HG02571 (cell line): Measurements from ENCODE around the gene TRNP1.
"Not testable (repeated sequence)": the region's sequence is repeated elsewhere in the genome, so short reads cannot be mapped to it uniquely, and the experiment has no call there.

Source experiments
- ATAC-seq: cut with Tn5 transposase; IDR thresholded peaks from one replicate; pipeline ENCODE4 v1.9.1; 2021; ENCODE audit warnings: mild to moderate bottlenecking, moderate library complexity; ENCODE audit not compliant: unreplicated experiment

Gene TRNP1, protein sequence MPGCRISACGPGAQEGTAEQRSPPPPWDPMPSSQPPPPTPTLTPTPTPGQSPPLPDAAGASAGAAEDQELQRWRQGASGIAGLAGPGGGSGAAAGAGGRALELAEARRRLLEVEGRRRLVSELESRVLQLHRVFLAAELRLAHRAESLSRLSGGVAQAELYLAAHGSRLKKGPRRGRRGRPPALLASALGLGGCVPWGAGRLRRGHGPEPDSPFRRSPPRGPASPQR

DNA sequence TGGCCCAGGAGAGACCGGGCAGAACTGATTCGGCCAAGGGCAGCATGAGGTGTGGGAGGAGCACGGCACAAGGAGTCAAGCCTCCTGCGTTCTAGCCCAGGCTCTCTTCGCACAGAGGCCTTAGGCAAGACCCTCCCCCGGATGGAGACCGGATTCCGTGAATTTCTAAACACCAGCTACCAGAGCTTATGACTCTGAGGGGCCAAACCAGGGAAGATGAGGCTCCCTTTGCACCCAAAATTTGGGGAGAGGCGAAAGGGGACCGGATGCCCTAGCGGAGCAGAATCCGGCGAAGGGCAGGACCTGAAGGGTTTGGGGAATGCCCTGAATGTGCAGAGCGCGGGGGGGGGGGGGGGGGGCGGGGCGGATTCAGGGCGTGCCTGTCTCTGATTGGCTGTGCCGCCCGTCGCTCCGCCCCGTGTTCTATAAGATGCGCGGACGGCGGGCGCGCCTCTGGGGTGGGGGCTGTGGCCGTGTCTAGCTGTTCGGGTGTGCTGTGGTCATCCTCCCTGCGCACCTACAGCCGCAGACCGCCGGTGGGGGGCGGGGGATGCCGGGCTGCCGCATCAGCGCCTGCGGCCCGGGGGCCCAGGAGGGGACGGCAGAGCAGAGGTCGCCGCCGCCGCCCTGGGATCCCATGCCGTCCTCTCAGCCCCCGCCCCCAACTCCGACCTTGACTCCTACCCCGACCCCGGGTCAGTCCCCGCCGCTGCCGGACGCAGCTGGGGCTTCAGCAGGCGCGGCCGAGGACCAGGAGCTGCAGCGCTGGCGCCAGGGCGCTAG lies at the start of gene TRNP1:
Gene TRNP1 (plus strand): TSS at position 456 of the 783 bp plus-strand sequence. CDS start 95 bp downstream, at position 551.
- no peak for ATAC-seq

DNA sequence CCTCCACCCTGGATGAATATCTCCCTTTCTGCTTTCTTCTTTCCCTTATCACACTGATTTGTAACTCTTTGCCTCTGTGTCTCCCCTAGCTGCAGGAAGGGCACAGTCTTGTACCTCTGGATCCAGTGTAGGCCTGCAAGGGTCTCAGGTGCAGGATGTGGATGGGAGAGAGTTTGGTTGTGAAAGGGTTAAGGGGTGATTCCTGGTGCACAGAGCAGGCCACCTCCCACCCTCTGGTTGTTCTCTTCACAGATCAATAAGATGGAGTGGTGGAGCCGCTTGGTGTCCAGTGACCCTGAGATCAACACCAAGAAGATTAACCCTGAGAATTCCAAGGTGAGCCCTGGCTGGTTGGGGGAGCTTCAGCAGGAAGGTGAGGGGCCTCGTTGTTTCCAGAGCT lies 48.4 kb upstream of the TRNP1 start:
- no peak for ATAC-seq

DNA sequence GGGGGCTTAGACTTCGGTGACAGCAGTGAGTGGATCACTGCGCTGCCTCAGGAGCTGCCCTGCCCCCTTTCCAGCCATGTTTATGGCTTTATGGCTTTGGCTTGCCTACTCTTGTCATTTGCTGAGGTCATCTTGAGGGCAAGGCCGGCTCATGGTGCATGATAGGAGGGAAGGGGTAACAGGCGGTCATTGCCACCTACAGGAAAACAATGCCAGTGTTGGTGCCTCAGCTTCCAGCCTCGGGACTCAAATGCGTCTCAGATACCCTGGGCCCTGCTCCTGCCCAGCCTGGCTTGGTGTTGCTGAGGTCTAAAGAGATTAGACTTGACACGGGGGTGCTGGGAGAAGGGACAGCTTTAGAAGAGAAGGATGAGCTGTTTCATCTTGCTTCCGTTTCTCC lies 47.8 kb upstream of the TRNP1 start:
- ATAC-seq: no peak

DNA sequence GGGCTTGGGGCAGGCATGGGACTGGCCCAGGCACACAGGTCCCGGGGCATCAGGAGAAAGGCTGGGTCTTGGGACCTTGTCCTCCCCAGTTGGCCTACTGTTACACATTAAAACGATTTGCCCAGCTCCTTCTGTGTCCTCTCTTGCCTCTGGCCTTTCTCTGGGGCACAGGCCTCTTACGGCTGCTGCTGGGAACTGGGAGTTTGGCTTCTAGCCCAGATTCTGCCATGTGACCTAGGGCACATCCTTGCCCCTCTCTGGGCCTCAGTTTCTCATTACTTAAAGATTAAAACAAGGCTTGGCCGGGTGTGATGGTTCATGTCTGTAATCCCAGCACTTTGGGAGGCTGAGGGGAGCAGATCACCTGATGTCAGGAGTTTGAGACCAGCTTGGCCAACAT lies 47.2 kb upstream of the TRNP1 start:
- no peak for ATAC-seq

DNA sequence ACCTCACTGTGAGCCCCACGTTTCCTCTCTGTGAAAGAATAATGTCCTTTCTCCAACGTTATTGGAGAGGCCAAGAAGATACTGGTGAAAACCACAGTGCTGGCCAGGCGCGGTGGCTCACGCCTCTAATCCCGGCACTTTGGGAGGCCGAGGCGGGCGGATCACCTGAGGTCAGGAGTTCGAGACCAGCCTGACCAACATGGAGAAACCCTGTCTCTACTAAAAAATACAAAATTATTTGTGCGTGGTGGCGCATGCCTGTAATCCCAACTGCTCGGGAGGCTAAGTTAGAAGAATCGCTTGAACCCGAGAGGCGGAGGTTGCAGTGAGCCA lies 44.8 kb upstream of the TRNP1 start:
- not testable (repeated sequence) for ATAC-seq

DNA sequence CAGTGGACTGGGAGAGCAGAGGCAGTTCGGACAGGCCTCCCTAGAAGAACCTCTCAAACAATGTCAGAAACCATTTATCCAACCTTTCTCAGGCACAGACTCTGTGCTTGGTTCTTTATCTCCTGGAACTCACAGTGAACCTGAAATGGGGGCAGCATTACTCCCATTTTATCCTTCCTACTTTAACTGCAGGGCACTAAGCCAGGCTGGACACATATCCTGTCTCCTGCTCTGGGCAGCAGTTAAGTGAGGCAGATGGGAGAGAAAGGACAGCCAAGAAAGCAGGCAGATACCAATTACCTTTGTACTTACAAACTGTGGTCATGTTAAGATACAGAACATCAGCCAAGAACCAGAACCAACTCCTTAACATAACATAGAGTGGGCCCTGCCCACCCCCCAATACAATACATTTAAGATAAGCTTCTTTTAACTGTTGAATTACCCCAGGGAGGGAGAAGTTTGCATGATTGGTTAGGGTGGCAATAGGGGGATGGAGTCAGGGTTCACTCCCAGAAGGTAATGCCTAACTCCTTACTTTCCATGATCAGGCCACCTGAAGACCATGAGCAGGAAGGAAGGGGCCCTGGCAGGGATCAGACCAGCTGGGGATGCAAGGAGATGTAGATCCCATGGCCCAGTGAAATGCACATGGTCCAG lies 44.1 kb upstream of the TRNP1 start:
- no peak for ATAC-seq

DNA sequence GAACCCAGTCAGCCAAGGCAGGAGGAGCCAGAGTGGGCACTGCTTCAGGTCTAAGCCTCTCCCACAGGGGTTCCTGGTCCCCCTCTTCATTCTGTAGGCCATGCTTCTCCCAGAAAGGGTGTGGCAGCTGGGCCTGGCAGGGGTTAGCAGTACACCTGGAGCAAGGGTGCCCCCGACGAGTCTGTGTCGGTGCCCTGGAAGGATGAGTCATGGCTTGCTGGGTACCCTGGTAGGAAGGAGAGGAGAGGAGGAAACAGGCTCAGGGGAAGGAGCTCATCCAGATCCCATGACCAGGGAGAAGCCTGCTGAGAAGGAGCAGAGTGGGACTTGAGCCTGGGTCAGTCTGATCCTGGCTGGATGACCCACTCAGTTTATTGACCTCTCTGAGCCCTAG lies 43.6 kb upstream of the TRNP1 start:
- no peak for ATAC-seq

DNA sequence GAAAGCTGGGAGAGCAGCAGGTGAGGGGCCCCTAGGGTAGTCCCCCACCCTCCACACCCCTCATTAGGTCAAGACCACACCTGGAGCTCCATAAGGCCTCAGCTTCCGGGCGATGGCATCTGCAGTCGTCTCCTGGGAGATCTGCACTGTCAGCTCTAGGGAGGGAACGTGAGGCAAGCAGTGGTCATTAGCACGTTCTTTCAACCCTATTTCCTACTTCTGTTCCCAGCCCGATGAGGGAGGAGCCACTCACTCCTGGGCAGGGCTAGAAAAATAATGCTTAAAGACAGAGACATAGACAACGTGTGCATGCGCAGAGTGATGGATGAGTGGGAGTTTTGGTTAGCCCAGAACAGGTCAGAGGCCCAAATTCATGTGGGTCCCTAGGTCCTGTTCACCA lies 42.9 kb upstream of the TRNP1 start:
- ATAC-seq: no peak

DNA sequence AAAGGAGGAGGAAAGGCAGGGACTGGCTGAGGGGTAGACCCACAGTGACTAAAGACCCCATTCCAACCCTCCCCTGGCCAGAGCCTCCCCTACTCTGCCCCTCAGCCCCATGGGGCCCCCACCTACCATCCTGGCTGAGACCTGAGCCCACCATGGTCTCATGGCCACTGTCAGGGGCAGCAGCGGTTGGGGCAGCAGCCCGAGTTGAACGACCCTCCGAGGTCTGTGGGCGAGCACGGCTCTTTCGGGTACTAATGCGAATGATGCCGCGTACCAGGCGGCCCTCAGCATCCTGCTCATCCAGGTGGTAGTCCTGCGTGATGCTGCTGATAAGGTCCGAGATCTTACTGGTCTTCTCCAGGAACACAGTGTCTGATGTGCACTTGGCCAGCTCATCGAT lies 42.3 kb upstream of the TRNP1 start:
- ATAC-seq: no peak

DNA sequence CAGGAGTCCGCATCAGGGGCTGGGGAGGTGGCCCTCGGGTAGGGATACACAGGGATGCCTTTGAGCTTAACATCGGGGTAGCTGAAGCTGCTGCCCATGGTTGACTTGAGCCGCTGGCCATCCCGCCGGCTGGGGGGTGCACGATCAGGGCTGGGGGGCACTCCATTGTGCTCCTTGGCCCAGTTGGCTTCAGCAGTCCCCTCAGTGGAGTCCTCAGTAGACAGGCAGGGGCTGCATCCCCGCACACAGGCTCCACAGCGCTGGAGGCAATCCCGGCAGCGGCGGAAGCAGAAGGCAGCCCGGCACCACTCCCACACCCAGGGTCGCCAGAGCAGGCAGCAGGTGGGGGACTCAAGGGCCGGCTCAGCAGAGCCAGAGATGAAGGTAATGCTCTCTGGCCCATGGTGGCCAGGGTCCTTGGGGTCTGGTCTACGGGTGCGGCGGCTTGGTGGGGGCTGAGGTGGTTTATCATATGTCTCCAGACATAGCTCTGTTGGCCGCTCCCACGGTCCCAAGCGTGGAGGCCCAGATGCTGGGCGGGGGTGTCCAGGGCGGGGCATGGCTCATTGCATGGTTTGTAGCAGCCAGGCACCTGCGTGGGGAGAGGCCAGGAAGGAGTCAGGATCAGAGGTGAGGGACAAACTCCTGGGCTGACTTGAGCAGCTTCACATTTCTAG lies 41.5 kb upstream of the TRNP1 start:
- ATAC-seq: no peak

DNA sequence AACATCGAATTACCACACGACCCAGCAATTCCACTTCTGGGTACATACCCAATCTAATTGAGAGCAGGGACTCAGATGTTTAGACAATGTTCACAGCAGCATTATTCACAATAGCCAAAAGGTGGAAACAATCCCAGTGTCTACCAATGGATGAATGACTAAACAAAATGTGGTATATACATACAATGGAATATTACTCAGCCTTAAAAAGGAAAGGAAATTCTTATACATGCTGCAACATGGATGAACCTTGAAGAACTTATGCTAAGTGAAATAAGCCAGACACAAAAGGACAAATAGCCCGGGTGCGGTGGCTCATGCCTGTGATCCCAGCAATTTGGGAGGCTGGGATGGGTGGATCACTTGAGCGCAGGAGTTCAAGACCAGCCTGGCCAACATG lies 40.1 kb upstream of the TRNP1 start:
- no peak for ATAC-seq

DNA sequence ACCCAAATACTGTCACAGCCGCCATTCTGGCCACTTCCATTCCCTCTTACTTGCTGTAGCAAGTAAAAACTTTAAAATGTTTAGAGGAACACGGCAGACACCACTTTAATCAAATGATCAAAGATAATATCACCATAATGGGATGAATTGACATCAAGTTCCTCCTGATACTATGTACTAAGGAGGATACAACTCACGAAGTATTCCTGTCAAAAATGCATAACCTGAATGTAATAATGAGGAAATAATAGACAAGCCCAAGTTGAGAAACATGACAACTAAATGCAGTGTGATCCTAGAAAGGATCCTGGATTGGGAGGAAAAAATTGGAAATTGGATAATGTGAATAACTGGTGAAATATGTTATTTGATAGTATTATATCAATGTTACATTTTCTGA lies 37.2 kb upstream of the TRNP1 start:
- no peak for ATAC-seq

DNA sequence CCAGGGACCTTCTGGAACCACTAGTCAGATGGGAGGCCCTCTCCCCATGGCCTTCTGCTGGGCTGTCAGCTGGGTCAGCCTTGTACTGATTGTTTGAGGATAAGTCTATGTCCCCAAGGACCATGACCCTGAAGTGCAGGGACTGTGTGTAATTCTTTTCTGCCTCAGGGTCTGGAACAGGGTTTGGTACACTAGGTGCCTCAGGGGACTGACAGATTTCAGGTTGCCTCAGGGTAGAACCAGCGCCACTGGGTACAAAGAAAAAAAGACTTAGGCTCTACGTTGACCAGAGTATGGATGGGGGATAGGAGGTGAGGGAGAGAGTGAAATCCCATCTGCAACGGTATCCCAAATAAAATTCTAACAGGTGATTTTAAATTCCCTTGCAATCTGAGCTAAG lies 36.2 kb upstream of the TRNP1 start:
- ATAC-seq: no peak

DNA sequence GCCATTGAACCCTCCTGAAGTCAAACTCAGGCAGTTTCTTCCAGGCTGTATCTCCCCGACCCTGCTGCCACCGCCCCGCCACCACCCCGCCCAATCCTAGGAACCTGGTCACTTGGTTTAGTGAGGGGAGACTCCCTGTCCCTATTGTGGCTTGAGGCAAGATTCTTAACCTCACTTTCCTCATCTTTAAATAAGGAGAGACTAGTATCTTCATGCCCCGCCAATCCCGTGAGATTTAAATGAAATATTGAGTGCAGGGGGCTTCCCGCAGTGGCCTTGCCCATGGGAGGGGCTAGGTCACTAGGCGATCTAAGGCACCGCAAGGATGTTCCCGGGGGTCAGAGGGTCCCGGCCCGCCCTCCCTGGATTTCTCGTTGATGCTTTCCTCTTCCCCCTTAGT lies 34.2 kb upstream of the TRNP1 start:
- no peak for ATAC-seq

DNA sequence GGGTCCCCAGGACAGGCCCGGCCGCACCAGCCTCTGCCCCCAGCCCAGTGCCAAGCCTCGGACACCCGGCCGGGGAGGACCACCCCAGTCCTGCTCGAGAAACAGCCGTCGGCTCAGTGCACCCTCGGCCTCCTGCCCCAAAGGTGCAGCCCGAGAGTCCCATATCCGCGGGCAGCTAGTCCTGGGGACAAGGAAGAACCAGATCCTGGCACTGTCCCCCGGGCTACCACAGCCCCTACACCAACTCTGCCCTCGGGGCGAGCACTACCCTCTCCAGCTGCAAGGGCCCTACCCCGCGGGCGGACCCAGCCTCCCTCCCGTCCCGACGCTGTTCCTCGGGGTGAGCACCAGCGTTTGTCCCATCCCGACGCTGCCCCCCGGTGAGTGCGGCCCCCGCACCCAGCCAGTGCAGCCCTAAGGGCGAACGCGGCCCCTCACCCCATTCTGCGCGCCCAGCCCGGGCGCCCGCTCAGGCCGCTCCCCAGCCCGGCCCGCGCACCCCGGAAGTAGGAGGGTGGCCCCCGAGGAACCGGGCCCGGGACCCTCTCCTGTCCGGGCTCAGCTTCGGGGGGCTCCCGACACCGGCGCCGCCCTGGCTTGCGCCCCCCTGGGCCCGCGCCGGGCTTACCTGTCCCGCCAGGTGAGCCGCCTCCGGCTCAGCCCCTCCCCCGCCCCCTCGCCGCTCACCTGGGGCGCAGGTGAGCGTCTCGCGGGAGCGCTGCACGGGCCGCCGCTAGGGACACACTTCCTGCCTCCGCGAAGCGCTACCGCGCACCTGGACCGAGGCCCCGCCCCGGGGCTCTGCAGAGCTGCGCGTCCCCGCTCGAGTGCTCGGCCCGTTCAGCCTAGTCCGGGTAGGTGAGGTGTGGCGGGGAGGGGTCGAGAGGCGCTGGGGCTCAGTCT lies 33.5 kb upstream of the TRNP1 start, which contains the start of gene KDF1:
Gene KDF1 (minus strand): TSS at position 747 of the 903 bp plus-strand sequence. CDS start 8,088 bp downstream, outside the sequence.
- no peak for ATAC-seq

DNA sequence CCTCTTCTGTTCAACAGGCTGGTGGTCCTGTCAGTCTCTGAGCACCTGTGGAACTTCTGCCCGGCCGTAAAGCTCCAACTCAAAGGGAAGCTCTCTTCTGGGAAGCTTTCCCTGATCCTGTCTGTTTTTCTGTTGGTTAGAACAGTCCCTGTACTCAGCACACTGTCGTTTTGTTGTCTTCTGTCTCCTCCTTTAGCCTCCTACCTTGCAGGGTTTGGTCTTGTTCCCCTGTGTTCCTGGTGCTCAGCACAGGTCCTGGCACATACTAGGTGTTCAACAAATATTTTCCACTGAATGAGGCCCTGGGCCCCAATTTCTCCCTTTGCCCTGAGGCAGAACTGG lies 32.9 kb upstream of the TRNP1 start:
- no peak for ATAC-seq

DNA sequence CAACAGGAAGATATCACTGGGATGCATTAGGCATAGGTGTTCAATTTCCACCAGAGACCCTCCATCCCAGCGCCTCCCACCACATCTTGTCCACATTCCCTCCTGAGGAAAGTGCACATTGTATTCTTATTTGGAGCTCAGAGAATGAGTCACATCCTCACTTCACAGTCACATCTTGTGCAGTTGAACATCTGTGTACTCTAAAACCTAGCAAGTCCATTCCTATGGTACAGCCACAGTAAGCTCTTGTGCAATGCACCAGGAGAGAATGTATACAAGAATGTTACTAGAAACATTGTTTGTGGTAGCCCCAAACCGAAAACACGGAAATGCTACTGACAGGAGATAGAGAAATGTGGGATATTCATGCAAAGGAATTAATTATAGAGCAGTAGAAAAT lies 31.7 kb upstream of the TRNP1 start:
- no peak for ATAC-seq

DNA sequence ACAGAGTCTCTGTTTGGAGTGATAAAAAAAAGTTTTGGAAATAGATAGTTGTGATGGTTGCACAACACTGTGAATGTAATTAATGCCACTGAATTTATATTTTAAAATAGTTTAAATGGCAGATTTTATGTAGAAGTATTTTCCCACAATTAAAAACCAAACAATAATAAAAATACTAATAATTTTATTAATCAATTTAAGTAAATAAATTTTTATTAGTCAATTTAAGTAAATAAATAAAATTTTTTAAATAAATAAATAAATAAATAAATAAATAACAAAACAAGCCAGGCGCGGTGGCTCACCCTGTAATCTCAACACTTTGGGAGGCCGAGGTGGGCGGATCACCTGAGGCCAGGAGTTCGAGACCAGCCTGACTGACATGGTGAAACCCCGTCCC lies 28.3 kb upstream of the TRNP1 start:
- no peak for ATAC-seq

DNA sequence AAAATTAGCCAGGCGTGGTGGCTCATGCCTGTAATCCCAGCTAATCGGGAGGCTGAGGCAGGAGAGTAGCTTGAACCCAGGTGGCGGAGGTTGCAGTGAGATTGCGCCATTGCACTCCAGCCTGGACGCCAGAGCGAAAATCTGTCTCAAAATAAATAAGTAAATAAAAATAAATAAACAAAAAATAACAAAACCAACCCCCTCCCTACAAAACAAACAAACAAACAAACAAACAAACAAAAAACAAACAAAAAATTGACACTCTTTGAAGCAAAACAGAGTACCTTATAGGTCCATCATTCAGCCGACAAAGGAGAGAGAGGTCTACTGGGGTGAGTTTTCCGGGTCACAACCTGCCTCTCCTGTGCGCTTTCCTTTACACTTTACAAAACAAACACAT lies 27.9 kb upstream of the TRNP1 start:
- ATAC-seq: no peak

DNA sequence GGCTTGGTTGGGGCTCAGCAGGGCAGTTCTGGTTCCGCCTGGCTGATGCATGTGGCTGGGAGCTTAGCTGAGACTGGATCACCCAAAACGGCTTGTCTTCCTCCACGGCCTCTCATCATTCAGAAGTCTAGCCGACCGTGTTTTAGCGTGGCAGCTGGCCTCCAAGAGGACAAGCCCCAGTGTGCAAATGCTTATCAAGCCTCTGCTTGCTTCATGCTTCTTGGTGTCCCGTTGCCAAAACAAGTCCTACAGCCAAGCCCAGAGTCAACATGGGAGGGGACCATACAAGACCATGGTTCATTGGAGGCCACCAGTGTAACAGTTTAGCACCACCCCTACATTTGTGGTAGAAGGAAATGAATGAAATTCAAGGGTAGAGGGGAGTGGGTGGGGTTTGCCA lies 22.7 kb upstream of the TRNP1 start:
- ATAC-seq: no peak

DNA sequence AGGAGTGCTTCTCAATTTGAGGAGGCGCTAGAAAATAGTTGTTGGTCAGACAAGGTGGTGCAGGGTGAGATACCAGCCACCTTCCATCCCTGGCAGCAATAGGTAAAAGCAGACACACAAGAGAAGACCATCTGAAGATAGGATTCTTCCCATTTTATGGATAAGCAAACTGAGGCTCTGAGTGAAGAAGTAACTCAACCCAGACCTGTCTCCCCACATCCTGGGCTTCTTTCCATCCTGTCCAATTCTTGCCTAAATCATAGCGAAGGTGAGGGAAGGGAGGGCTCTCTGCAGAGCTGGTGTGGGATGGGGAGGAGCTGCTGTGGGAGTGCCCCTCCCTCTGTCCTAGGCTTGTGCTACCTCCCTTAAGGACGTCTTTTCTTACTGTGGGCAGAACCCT lies 21.9 kb upstream of the TRNP1 start:
- ATAC-seq: no peak
